Right atrium auricular region (tissue), 2 donors: ENCODE results near the gene UPB1. TPM values are rescaled to one million over a fixed set of nuclear protein-coding genes. Genes with fewer than 3 reads are reported as not detected.
A peak's percentile ranks its signal among the peaks of the same experiment; 100 is the strongest.

Experiments used
- DNase-seq: peaks from one replicate; pipeline ENCODE4 v3.0.0-alpha.2; 2019; ENCODE audit warnings: low spot score
- H3K27ac ChIP-seq, 2 donors: fragments of 200-600 bp; sonication (generic); 1 replicate in 1 of 2; 2 replicates in 1 of 2; pipeline ENCODE4 v1.5.1; 2016 to 2019
- H3K27me3 ChIP-seq, 2 donors: fragments of 200-600 bp; sonication (generic); one replicate each; pipeline versions ENCODE4 v1.5.1 to v1.6.0; 2017 to 2019
- H3K36me3 ChIP-seq: fragments of 200-600 bp; sonication (generic); one replicate; pipeline ENCODE4 v1.5.1; 2016
- H3K4me1 ChIP-seq, 2 donors: fragments of 200-600 bp; sonication (generic); one replicate each; pipeline versions ENCODE4 v1.5.1 to v1.6.0; 2017 to 2019
- H3K4me3 ChIP-seq, 2 donors: fragments of 200-600 bp; sonication (generic); 1 replicate in 1 of 2; 2 replicates in 1 of 2; pipeline ENCODE4 v1.5.1; 2017 to 2019; ENCODE audit warnings: mild to moderate bottlenecking in 1 of 2, moderate library complexity in 1 of 2
- H3K9me3 ChIP-seq, 2 donors: fragments of 200-600 bp; sonication (generic); one replicate each; pipeline ENCODE4 v1.5.1; 2019
- total RNA-seq, 2 donors: library from RNA; depleted of rRNA; stranded (reverse); fragments of >200 nt; gene quantifications; one replicate each; pipeline ENCODE4 v1.1.0, GENCODE V29; 2016
- TF ChIP-seq, protein P1 (sequence below), 2 donors: fragments of 200-600 bp; sonication (generic); IDR thresholded peaks; one replicate each; pipeline ENCODE4 v1.5.1; 2019; ENCODE audit warnings: antibody characterized with exemption in 2 of 2

Gene UPB1
- total RNA-seq, 2 donors from 2014 or later = 1.7 to 2.4 TPM

DNA sequence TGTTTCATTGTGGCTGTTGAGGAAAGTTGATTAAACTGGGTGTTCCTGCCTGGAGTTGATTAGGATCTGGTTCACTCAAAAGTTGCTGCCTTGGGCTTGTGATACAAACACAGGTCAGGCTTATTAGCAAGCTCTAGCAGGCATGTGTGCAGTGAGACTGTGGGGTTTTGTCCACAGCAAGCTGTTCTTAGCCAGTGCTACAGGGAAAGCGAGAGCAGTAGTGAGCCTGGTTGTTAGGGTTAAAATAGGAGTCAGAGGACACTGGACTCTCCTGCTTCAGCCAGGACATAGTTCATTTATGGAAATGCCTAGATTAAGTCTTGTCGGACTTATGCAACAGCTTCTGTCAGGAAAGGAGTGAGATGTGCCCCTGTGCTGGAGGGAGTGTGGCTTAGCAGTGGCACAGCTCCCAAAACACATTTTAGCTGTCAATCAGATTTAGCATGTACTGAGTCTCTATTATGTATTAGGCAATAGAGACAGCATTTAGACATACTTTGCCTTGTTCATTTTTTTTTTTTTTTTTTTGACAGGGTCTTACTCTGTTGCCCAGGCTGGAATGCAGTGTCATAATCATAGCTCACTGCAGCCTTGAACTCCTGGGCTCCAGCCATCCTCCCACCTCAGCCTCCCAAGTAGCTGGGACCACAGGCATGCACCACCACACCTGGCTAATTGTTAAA lies 69.4 kb downstream of the UPB1 start:
- H3K27ac ChIP-seq = peak overlapping the region; percentile 65 to 82
- no peaks in the 10 kb centered on the region for H3K9me3 ChIP-seq
- no peak for DNase-seq
- TF ChIP-seq, protein P1, sequence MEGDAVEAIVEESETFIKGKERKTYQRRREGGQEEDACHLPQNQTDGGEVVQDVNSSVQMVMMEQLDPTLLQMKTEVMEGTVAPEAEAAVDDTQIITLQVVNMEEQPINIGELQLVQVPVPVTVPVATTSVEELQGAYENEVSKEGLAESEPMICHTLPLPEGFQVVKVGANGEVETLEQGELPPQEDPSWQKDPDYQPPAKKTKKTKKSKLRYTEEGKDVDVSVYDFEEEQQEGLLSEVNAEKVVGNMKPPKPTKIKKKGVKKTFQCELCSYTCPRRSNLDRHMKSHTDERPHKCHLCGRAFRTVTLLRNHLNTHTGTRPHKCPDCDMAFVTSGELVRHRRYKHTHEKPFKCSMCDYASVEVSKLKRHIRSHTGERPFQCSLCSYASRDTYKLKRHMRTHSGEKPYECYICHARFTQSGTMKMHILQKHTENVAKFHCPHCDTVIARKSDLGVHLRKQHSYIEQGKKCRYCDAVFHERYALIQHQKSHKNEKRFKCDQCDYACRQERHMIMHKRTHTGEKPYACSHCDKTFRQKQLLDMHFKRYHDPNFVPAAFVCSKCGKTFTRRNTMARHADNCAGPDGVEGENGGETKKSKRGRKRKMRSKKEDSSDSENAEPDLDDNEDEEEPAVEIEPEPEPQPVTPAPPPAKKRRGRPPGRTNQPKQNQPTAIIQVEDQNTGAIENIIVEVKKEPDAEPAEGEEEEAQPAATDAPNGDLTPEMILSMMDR (IDR thresholded peaks at IDR 0.05) = no peak
- H3K36me3 ChIP-seq = peaks cover 30% of the 10 kb centered on the region
- H3K4me3 ChIP-seq = no peak overlapping the region
- no peaks in the 10 kb centered on the region for H3K27me3 ChIP-seq
- peaks cover 0 to 48% of the 10 kb centered on the region in 2 donors for H3K4me1 ChIP-seq

DNA sequence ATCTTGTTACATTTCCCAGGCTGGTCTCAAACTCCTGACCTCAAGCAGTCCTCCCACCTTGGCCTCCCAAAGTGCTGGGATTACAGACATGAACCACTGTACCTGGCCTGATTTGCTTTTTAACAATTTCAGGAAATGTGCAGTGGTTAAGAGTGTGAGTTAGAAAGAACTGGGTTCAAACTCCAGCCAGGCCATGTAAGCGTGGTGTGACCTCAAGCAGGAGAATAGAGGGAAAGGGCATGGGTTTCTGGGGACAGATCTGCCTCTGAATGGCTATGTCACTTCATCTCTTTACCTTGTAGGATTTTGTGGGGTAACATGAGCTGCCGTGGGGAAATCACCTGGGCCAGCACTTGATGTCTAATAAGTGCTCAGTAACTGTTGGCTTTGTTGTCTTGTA lies 69.9 kb downstream of the UPB1 start:
- H3K9me3 ChIP-seq = no peaks in the 10 kb centered on the region
- H3K4me1 ChIP-seq = peaks cover 0 to 46% of the 10 kb centered on the region in 2 donors
- peak overlapping the region; percentile 49 to 82 for H3K27ac ChIP-seq
- TF ChIP-seq, protein P1 (IDR thresholded peaks at IDR 0.05) = no peak
- H3K36me3 ChIP-seq = peaks cover 34% of the 10 kb centered on the region
- DNase-seq = no peak
- no peaks in the 10 kb centered on the region for H3K27me3 ChIP-seq
- no peak overlapping the region for H3K4me3 ChIP-seq

DNA sequence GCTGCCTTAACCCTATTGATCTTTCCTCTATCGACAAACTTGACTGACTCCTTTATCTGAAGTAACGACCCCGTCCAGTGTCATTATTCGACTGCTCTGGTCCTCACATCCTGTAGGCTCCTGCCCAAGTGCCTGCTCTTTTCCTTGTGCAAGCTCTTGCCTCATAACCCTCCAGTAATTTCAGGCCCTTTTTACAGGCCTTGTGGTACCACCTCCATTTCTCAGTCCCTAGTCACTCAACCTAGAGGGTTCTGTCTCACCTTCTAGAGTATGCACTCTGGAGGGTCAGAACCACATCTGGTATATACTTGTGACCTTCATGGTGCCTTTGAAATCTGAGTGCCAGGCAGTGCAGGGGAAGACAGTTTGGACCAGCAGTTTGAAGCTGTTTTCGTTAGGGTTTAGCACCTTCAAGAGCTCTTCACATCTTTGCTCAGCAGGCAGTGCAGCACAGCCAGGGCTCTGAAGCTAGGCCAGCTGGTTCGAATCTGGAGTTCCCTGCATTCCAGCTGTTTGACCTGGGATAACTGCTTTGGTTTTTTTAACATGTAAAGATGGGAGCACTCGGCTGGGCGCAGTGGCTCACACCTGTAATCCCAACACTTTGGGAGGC lies 71.9 kb downstream of the UPB1 start:
- peaks cover 0 to 43% of the 10 kb centered on the region in 2 donors for H3K4me1 ChIP-seq
- H3K9me3 ChIP-seq = no peaks in the 10 kb centered on the region
- H3K27ac ChIP-seq = peak overlapping the region; percentile 14 to 19
- H3K4me3 ChIP-seq = no peak overlapping the region
- no peak for DNase-seq
- H3K36me3 ChIP-seq = peaks cover 37% of the 10 kb centered on the region
- TF ChIP-seq, protein P1 (IDR thresholded peaks at IDR 0.05) = no peak
- H3K27me3 ChIP-seq = no peaks in the 10 kb centered on the region

DNA sequence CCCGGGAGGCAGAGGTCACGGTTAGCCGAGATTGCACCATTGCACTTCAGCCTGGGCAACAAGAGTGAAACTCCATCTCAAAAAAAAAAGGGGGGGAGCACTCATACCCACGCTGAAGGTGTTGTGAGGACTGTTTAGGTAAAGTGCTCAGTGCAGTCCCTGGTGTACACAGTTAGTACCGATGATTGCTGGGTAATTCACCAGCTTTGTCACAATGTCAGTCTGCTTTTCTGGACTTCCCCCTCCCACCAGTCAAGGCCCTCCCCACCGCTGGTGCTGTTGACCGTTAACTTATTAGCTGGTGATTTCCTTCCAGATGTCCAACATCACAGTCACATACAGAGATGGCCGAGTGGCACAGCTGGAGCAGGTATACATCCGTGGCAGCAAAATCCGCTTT lies 72.5 kb downstream of the UPB1 start:
- TF ChIP-seq, protein P1 (IDR thresholded peaks at IDR 0.05) = no peak
- H3K36me3 ChIP-seq = peaks cover 44% of the 10 kb centered on the region
- no peaks in the 10 kb centered on the region for H3K9me3 ChIP-seq
- no peaks in the 10 kb centered on the region for H3K27me3 ChIP-seq
- DNase-seq = no peak
- peaks cover 0 to 36% of the 10 kb centered on the region in 2 donors for H3K4me1 ChIP-seq
- H3K27ac ChIP-seq = peak overlapping the region in 1 of 2 donors; percentile 19
- no peak overlapping the region for H3K4me3 ChIP-seq

DNA sequence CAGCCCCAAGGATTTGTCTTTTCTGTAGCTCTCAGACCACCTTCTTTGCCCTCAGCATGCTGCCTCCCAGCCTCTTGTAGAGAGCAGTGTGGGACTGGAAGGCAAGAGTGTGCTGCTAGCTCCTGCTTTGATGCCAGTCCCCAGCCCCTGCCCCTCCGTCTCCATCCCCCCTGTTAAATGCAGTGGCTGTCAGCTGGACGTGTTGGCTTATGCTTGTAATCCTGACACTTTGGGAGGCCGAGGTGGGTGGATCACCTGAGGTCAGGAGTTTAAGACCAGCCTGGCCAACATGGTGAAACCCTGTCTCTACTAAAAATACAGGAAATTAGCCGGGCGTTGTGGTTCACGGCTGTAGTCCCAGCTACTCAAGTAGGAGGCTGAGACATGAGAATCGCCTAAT lies 76.1 kb downstream of the UPB1 start:
- DNase-seq = no peak
- H3K36me3 ChIP-seq = peaks cover 58% of the 10 kb centered on the region

More for the DNA sequence above, 76.1 kb downstream of the UPB1 start:
- Histone ChIP-seq H3K27ac (no peak overlapping the region), H3K4me1 (peaks cover 0 to 12% of the 10 kb centered on the region in 2 donors), H3K27me3 (no peaks in the 10 kb centered on the region), H3K4me3 (no peak overlapping the region), H3K9me3 (no peaks in the 10 kb centered on the region)
- TF ChIP-seq, protein P1 (IDR thresholded peaks at IDR 0.05) = no peak
